K562 (cell line): ENCODE results near the gene SPRYD3. TPM values are rescaled to one million over a fixed set of nuclear protein-coding genes. Genes with fewer than 3 reads are reported as not detected.

Source experiments
- CEBPZ ChIP-seq: fragments of 150-350 bp; IDR thresholded peaks from 2 replicates; pipeline ENCODE4 v1.6.1; 2014; ENCODE audit warnings: low read depth, mild to moderate bottlenecking, low read length, borderline replicate concordance
- CREB1 ChIP-seq, 2 experiments: sonication (generic) in 1 of 2; formaldehyde crosslinking in 1 of 2; IDR thresholded peaks; 2 replicates each; pipeline versions ENCODE4 v1.6.1 to v1.8.0; 2012 to 2022; ENCODE audit warnings: inconsistent platforms in 1 of 2, mild to moderate bottlenecking in 1 of 2, missing genetic modification reagents in 1 of 2, moderate library complexity in 1 of 2
- EHMT2 ChIP-seq: fragments of 450-650 bp; IDR thresholded peaks from 2 replicates; pipeline ENCODE4 v1.6.1; 2018; ENCODE audit warnings: antibody characterized with exemption
- ESRRB ChIP-seq: fragments of 250-450 bp; sonication (Bioruptor Pico); IDR thresholded peaks from 2 replicates; pipeline ENCODE4 v1.5.0; 2020; ENCODE audit warnings: mild to moderate bottlenecking, moderate library complexity, borderline replicate concordance
- EWSR1 ChIP-seq: fragments of 450-650 bp; IDR thresholded peaks from 2 replicates; pipeline ENCODE4 v1.6.1; 2018; ENCODE audit warnings: borderline replicate concordance, mild to moderate bottlenecking, low read depth, moderate library complexity; ENCODE audit not compliant: partially characterized antibody
- FOXP1 ChIP-seq: sonication (generic); formaldehyde crosslinking; IDR thresholded peaks from 2 replicates; pipeline ENCODE4 v1.8.0; 2022; ENCODE audit warnings: mild to moderate bottlenecking, missing genetic modification reagents
- RBBP5 ChIP-seq: fragments of 200-600 bp; sonication (generic); IDR thresholded peaks from 2 replicates; pipeline ENCODE4 v1.6.1; 2012; ENCODE audit warnings: borderline replicate concordance, mild to moderate bottlenecking, low read length, control low read depth, inconsistent platforms; ENCODE audit not compliant: insufficient read depth, poor library complexity, severe bottlenecking
- RREB1 ChIP-seq: fragments of 250-450 bp; sonication (Bioruptor Pico); IDR thresholded peaks from 2 replicates; pipeline ENCODE4 v1.4.0; 2020
- TAF9B ChIP-seq: fragments of 450-650 bp; IDR thresholded peaks from 2 replicates; pipeline ENCODE4 v1.6.1; 2018; ENCODE audit warnings: mild to moderate bottlenecking; ENCODE audit not compliant: partially characterized antibody
- TGIF2 ChIP-seq: sonication (generic); formaldehyde crosslinking; IDR thresholded peaks from 2 replicates; pipeline ENCODE4 v1.8.1; 2022; ENCODE audit warnings: mild to moderate bottlenecking, missing genetic modification reagents, moderate library complexity
- ZBTB2 ChIP-seq: fragments of 450-650 bp; IDR thresholded peaks from 2 replicates; pipeline ENCODE4 v1.6.1; 2016; ENCODE audit warnings: antibody characterized with exemption
- ZEB2 ChIP-seq: fragments of 450-650 bp; IDR thresholded peaks from 2 replicates; pipeline ENCODE4 v1.6.1; 2016
- polyA plus RNA-seq, 8 experiments: library from polyadenylated mRNA; depleted of rRNA in 4 of 8; stranded (reverse) in 5 of 8; unstranded in 3 of 8; fragments of >200 nt; fragmentation: Nextera tagmentation in 2 of 8; fragmentation: Illumina TruSeq in 1 of 8; extraction: Ambion mirVana in 2 of 8; extraction: Trizol in 1 of 8; gene quantifications; 2 replicates each; pipeline versions ENCODE4 v1.2.1 to v1.2.3, GENCODE V29; 2011 to 2014; ENCODE audit warnings: inconsistent platforms in 1 of 8, missing spikeins in 1 of 8
- total RNA-seq, 7 experiments: library from RNA; depleted of rRNA in 6 of 7; stranded (reverse); fragments of >200 nt in 6 of 7; fragmentation: Illumina TruSeq in 2 of 7; extraction: Trizol in 2 of 7; gene quantifications; 2 replicates each; pipeline versions ENCODE4 v1.2.1 to v1.2.3, GENCODE V29; 2011 to 2021; ENCODE audit warnings: low replicate concordance in 1 of 7

The SPRYD3 gene
- total and polyA plus RNA-seq, 9 of the 15 experiments (the other 6 are each of a cell fraction or from before 2014, with no cell fraction given): 1.5 to 13.6 (median 7.6) TPM

GRCh38 chr12:53051058-53051880 lies 27.9 kb downstream of the SPRYD3 start (continued):
- no peak for TF ChIP-seq CEBPZ
- no peak for TF ChIP-seq TAF9B
- no peak for TF ChIP-seq RREB1 (CRISPR knock-in tag)
- TF ChIP-seq CREB1 (IDR thresholded peaks at IDR 0.05): no peak
- TF ChIP-seq CREB1 (CRISPR knock-in tag; IDR thresholded peaks at IDR 0.05): no peak
- no peak for TF ChIP-seq ZBTB2
- TF ChIP-seq EHMT2: no peak
- no peak for TF ChIP-seq ESRRB (CRISPR knock-in tag)
- no peak for TF ChIP-seq TGIF2 (CRISPR knock-in tag)
- TF ChIP-seq FOXP1: no peak
- TF ChIP-seq EWSR1: no peak
- peak; percentile 21 for TF ChIP-seq RBBP5
- no peak for TF ChIP-seq ZEB2
